Rectal smooth muscle tissue (tissue), 1 donor: ENCODE data around the gene SDK1.

Experiments
- H3K27ac ChIP-seq: one replicate; pipeline ENCODE4 v1.7.0; 2013; ENCODE audit warnings: low read depth, low read length, inconsistent platforms
- H3K27me3 ChIP-seq: one replicate; pipeline ENCODE4 v1.7.0; 2013; ENCODE audit warnings: low read length; ENCODE audit not compliant: control insufficient read depth, insufficient read depth
- H3K36me3 ChIP-seq: one replicate; pipeline ENCODE4 v1.7.0; 2013; ENCODE audit warnings: low read length; ENCODE audit not compliant: control insufficient read depth, insufficient read depth
- H3K4me1 ChIP-seq: one replicate; pipeline ENCODE4 v1.7.0; 2013; ENCODE audit warnings: low read length; ENCODE audit not compliant: control insufficient read depth, insufficient read depth
- H3K4me3 ChIP-seq: one replicate; pipeline ENCODE4 v1.7.0; 2013; ENCODE audit warnings: low read length
- H3K9ac ChIP-seq: one replicate; pipeline ENCODE4 v1.7.0; 2013; ENCODE audit warnings: low read length

Gene SDK1

DNA sequence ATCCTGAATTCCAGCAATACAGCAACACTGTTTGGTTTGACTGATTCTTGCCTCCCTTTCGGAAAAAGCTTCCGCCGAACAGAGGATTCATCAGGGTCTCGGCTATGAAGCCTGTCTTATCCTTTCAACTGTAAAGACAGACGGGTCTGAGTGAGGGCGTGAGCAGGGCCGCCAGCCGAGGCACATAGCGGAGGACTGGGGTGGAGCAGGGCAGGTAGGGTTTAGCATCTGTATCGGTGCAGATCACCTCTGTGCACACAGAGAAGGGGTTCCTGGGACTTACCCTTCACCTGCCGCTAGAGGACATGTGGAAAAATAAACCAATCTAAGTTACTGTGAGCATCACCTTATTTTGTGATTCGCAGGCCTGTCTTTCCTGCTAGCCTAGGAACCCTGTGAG is 724.2 kb downstream of the SDK1 start:
- Histone ChIP-seq H3K4me1 (peaks cover 10% of the 10 kb centered on the region), H3K27me3 (no peaks in the 10 kb centered on the region), H3K27ac (peak overlapping the region; percentile 43)

GRCh38 chr7:4025694-4026615 is 724.9 kb downstream of the SDK1 start:
- no peaks in the 10 kb centered on the region for H3K36me3 ChIP-seq
- H3K9ac ChIP-seq: no peak overlapping the region
- H3K27me3 ChIP-seq: no peaks in the 10 kb centered on the region
- H3K27ac ChIP-seq: peak overlapping the region; percentile 43
- H3K4me1 ChIP-seq: peaks cover 10% of the 10 kb centered on the region
- no peak overlapping the region for H3K4me3 ChIP-seq

More for the DNA sequence above, 724.2 kb downstream of the SDK1 start:
- Histone ChIP-seq H3K4me3 (no peak overlapping the region), H3K36me3 (no peaks in the 10 kb centered on the region), H3K9ac (no peak overlapping the region)

DNA sequence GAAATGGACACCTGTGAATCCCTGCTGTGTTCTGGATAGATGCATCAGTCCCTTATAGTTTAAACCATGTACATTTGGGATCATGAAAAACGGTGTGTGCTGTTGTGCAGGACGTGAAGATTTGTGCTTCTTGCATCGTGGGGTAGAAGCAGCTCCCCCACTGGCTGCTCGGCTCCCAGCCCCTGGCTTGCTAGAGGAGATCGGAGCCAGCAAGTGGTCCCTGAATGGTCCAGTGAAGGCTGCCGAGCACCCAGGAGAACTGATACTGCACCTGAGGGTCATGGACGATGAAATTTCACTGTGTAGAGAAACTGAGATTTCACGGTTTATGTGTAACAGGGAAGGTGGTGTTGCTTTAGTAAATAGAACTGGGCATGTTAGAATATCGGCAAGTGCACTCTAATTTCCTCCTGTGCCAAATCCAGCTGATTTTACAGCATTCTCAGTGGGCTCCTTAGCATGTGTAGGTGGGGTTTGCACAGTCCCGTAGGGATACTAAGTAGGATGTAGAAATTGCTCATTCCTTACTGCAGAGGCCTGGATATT is 726.0 kb downstream of the SDK1 start:
- Histone ChIP-seq H3K36me3 (no peaks in the 10 kb centered on the region), H3K4me1 (peaks cover 10% of the 10 kb centered on the region), H3K27ac (no peak overlapping the region), H3K4me3 (no peak overlapping the region), H3K9ac (no peak overlapping the region), H3K27me3 (no peaks in the 10 kb centered on the region)

- no peak overlapping the region for H3K27ac ChIP-seq
- no peaks in the 10 kb centered on the region for H3K27me3 ChIP-seq
- H3K4me3 ChIP-seq: no peak overlapping the region
- no peaks in the 10 kb centered on the region for H3K36me3 ChIP-seq
- no peak overlapping the region for H3K9ac ChIP-seq
- H3K4me1 ChIP-seq: peaks cover 10% of the 10 kb centered on the region
These were observed 727.2 kb downstream of the SDK1 start for GRCh38 chr7:4028221-4028620.

GRCh38 chr7:4029941-4030340 is 728.9 kb downstream of the SDK1 start:
- H3K4me3 ChIP-seq: no peak overlapping the region
- peaks cover 10% of the 10 kb centered on the region for H3K4me1 ChIP-seq
- H3K36me3 ChIP-seq: no peaks in the 10 kb centered on the region
- no peaks in the 10 kb centered on the region for H3K27me3 ChIP-seq
- H3K27ac ChIP-seq: no peak overlapping the region
- H3K9ac ChIP-seq: no peak overlapping the region

DNA sequence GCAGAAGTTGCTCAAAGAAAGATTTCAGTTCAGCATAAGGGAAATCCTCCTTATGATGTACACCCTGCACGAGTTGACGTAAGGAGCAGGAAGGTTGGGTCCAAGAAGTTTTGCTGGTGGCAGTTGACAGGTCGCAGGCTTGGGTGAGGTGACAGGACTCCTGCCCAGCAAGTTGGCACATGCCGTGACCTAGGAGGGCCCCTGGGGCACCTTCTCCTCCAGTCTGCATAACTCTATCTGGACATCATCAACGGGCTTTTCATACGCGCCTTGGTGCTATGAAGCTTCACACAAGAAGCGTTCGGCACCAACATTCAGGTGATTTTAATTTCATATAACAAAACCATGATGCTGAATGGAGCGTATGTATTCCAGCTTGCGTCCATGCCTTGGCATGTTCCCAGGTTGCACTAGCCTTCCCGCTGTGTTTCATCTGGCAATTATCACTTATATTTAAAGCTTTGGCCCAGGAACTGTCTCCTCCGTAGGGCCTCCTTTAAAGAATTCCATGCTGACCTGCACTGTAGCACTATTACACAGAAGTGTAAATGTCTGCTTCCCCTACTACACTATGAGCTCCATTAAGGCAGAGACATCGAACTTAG is 729.4 kb downstream of the SDK1 start:
- H3K36me3 ChIP-seq: no peaks in the 10 kb centered on the region
- H3K4me3 ChIP-seq: no peak overlapping the region
- no peak overlapping the region for H3K9ac ChIP-seq
- H3K4me1 ChIP-seq: peaks cover 7% of the 10 kb centered on the region
- no peak overlapping the region for H3K27ac ChIP-seq
- no peaks in the 10 kb centered on the region for H3K27me3 ChIP-seq

GRCh38 chr7:4033996-4034395 is 732.9 kb downstream of the SDK1 start:
- Histone ChIP-seq H3K27me3 (no peaks in the 10 kb centered on the region), H3K4me1 (no peaks in the 10 kb centered on the region), H3K9ac (no peak overlapping the region), H3K36me3 (no peaks in the 10 kb centered on the region), H3K27ac (no peak overlapping the region), H3K4me3 (no peak overlapping the region)

- Histone ChIP-seq H3K36me3 (no peaks in the 10 kb centered on the region), H3K4me3 (no peak overlapping the region), H3K27ac (no peak overlapping the region)
These were observed 736.3 kb downstream of the SDK1 start for GRCh38 chr7:4037308-4037707.

GRCh38 chr7:4037877-4038276 is 736.8 kb downstream of the SDK1 start:
- H3K27me3 ChIP-seq: no peaks in the 10 kb centered on the region
- H3K4me1 ChIP-seq: no peaks in the 10 kb centered on the region
- H3K4me3 ChIP-seq: no peak overlapping the region
- H3K27ac ChIP-seq: no peak overlapping the region
- no peak overlapping the region for H3K9ac ChIP-seq
- H3K36me3 ChIP-seq: no peaks in the 10 kb centered on the region

More at GRCh38 chr7:4037308-4037707, 736.3 kb downstream of the SDK1 start:
- Histone ChIP-seq H3K4me1 (no peaks in the 10 kb centered on the region), H3K27me3 (no peaks in the 10 kb centered on the region), H3K9ac (no peak overlapping the region)

DNA sequence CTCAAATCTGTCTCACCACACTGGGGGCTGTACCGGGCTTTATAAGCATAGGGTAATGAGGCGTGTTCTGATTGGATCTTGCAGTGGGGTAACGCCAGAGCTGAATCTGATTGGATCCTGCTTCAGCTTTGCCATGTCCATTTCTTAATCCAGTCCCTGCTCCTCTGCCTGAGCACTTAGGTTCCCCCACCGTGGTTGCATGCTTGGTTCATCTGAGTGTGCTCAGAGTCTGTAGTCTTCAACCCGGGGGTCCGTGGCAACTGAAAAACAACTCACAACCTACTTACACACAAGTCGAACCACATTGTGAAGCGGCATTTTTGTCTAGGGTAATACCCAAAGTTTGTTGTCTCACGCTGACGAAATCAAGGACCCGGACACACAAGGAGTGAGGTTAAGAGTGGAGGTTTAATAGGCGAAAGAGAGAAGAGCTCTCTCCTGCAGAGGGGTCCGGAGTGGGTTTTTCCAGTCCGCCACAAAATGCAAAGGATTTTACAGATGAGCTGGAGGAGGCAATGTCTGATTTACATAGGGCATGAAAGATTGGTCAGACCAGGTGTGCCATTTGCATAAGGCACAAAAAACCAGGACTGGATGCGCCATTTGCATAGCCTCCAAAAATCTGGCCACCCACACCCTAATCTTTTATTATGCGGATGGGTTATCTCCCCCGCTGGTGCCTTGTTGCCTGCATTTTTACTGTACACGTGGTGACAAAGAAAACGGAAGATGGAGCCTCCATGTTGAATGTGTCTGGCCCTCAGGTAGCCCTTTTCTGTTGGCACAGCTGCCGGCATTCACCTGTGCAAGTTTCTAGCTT is 739.3 kb downstream of the SDK1 start:
- Histone ChIP-seq H3K4me3 (no peak overlapping the region), H3K27me3 (no peaks in the 10 kb centered on the region), H3K36me3 (no peaks in the 10 kb centered on the region), H3K4me1 (no peaks in the 10 kb centered on the region), H3K9ac (no peak overlapping the region), H3K27ac (no peak overlapping the region)

DNA sequence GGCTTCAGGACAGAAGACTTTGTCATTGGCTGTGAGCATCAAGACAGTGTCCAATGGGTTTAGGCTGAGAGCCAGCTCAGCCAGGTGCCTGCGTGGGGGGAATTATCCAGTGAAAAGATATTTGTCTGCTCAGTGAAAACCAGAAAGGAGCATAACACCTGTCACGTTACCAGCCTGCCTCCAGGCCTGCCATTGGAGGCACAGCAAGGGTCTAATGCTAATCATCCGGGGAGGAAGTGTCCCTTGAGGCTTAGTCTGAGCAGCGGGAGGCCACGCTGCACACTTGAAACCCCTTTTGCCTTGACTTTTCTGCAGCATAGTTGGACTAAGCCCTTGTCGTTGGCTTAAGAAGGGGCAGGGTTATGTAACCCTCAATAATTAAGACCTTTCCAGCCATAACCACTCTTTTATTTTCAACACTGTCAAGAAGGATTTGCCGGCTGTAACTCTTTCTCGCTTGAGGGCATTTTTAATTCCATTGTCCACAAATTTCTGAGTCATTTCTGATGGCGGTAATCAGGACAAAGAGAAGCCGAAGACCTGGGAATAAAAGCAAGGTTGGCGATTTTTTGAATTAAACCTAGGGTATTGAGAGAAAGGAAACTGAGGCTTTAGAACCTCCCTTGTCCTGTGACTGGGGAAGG is 741.5 kb downstream of the SDK1 start:
- H3K4me3 ChIP-seq: no peak overlapping the region
- no peaks in the 10 kb centered on the region for H3K36me3 ChIP-seq
- H3K27ac ChIP-seq: no peak overlapping the region
- H3K4me1 ChIP-seq: no peaks in the 10 kb centered on the region
- no peaks in the 10 kb centered on the region for H3K27me3 ChIP-seq
- no peak overlapping the region for H3K9ac ChIP-seq

DNA sequence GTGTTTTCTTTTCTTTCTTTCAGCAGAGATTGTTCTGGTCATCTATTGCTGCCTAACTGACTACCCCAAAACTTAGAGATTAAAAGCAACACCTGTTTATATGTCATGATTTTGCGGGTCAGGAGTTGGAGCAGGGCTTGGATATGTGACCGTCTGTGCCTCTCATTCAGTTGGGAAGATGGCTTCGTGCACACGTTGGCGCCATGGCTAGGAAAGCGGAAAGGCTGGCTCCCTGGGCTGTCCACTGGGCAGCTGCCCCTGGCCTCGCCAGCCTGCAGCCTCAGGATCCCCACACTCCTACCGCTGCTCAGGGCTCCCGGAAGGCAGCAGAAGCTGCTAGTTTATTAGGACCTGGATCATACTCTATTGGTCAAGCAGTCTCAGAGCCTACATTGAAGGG is 742.9 kb downstream of the SDK1 start:
- no peaks in the 10 kb centered on the region for H3K4me1 ChIP-seq
- no peak overlapping the region for H3K27ac ChIP-seq
- no peaks in the 10 kb centered on the region for H3K27me3 ChIP-seq
- no peaks in the 10 kb centered on the region for H3K36me3 ChIP-seq
- H3K9ac ChIP-seq: no peak overlapping the region
- H3K4me3 ChIP-seq: no peak overlapping the region
